Measurements from ENCODE around the gene SLC4A1.

- TF ChIP-seq EGR1 (IDR thresholded peaks at IDR 0.05; ENCODE audit: low read depth): no peak
- TF ChIP-seq YY1 (IDR thresholded peaks at IDR 0.05; ENCODE audit: extremely low read depth, insufficient replicate concordance, low read depth, low read length): no peak
- TF ChIP-seq MAX (IDR thresholded peaks at IDR 0.05): no peak
- no peak for TF ChIP-seq EZH2 (IDR thresholded peaks at IDR 0.05)
- no peak for TF ChIP-seq FOSL1 (IDR thresholded peaks at IDR 0.05; ENCODE audit: low read depth)
- TF ChIP-seq CTCF (IDR thresholded peaks at IDR 0.05 in 2 of 3, conservative IDR thresholded peaks at IDR 0.05 in 1 of 3; ENCODE audit: borderline replicate concordance in 1 of 3, insufficient read depth in 1 of 3, low read depth in 2 of 3, low read length in 2 of 3): no peak
- TF ChIP-seq REST (IDR thresholded peaks at IDR 0.05; ENCODE audit: low read depth): no peak
Measured at GRCh38 chr17:44277976-44278375, 10.0 kb upstream of the SLC4A1 start.
